DOHH2 (cell line): Measurements from ENCODE around the gene DUSP18.
"Not testable (repeated sequence)": the region's sequence is repeated elsewhere in the genome, so short reads cannot be mapped to it uniquely, and the experiment has no call there.

ENCODE experiments used
- H3F3A ChIP-seq: fragments of 200-600 bp; sonication (generic), shearing (Covaris generic); 2 replicates; pipeline ENCODE4 v1.6.0; 2016; ENCODE audit warnings: antibody characterized with exemption, mild to moderate bottlenecking; ENCODE audit not compliant: control insufficient read depth, insufficient read depth
- H3K27ac ChIP-seq: fragments of 200-600 bp; sonication (generic); 2 replicates; pipeline ENCODE4 v1.5.1; 2014; ENCODE audit warnings: low read depth, mild to moderate bottlenecking, low read length, moderate library complexity
- H3K27me3 ChIP-seq: fragments of 200-600 bp; sonication (generic); 2 replicates; pipeline ENCODE4 v1.6.1; 2014; ENCODE audit warnings: mild to moderate bottlenecking, low read length, mixed read lengths; ENCODE audit not compliant: control insufficient read depth
- H3K36me3 ChIP-seq: fragments of 200-600 bp; sonication (generic); 2 replicates; pipeline ENCODE4 v1.6.1; 2014; ENCODE audit warnings: mild to moderate bottlenecking, low read length, moderate library complexity, mixed read lengths; ENCODE audit not compliant: control insufficient read depth
- H3K4me1 ChIP-seq: fragments of 200-600 bp; sonication (generic); 2 replicates; pipeline ENCODE4 v1.6.1; 2014; ENCODE audit warnings: mild to moderate bottlenecking, low read length, mixed read lengths; ENCODE audit not compliant: control insufficient read depth
- H3K4me2 ChIP-seq: fragments of 200-600 bp; sonication (generic); 2 replicates; pipeline ENCODE4 v1.6.0; 2014; ENCODE audit warnings: mild to moderate bottlenecking, low read length, moderate library complexity
- H3K4me3 ChIP-seq: fragments of 200-600 bp; sonication (generic); 2 replicates; pipeline ENCODE4 v1.5.1; 2014; ENCODE audit warnings: mild to moderate bottlenecking, low read length, mixed read lengths
- H3K79me2 ChIP-seq: fragments of 200-600 bp; sonication (generic); 2 replicates; pipeline ENCODE4 v1.6.1; 2014; ENCODE audit warnings: mild to moderate bottlenecking, low read length, mixed read lengths; ENCODE audit not compliant: control insufficient read depth
- H3K9me2 ChIP-seq: fragments of 200-600 bp; sonication (generic); replicated peaks from 2 replicates; pipeline ENCODE4 v1.6.1; 2014; ENCODE audit warnings: mild to moderate bottlenecking, low read length, mixed read lengths; ENCODE audit not compliant: control insufficient read depth
- H3K9me3 ChIP-seq: fragments of 200-600 bp; sonication (generic); 2 replicates; pipeline ENCODE4 v1.6.1; 2014; ENCODE audit warnings: antibody characterized with exemption, low read length, mixed read lengths; ENCODE audit not compliant: control insufficient read depth, insufficient read depth
- H4K20me1 ChIP-seq: fragments of 200-600 bp; sonication (generic); 2 replicates; pipeline ENCODE4 v1.6.0; 2014; ENCODE audit warnings: low read depth, mild to moderate bottlenecking, antibody characterized with exemption, low read length, moderate library complexity; ENCODE audit not compliant: control insufficient read depth, insufficient read depth
- CTCF ChIP-seq: fragments of 200-600 bp; sonication (generic); IDR thresholded peaks from one replicate; pipeline ENCODE4 v1.5.1; 2014; ENCODE audit warnings: antibody characterized with exemption, mild to moderate bottlenecking, low read depth, low read length; ENCODE audit not compliant: poor library complexity, severe bottlenecking
- EZH2phosphoT487 ChIP-seq: fragments of 200-600 bp; sonication (generic); IDR thresholded peaks from 2 replicates; pipeline ENCODE4 v1.6.1; 2017; ENCODE audit warnings: borderline replicate concordance, mild to moderate bottlenecking, antibody characterized with exemption, low read length, moderate library complexity, mixed read lengths

The DUSP18 gene

GRCh38 chr22:30636226-30637077, 31.2 kb downstream of the DUSP18 start:
- no peaks in the 10 kb centered on the region for H3F3A ChIP-seq
- H3K4me3 ChIP-seq: peak overlapping the region; percentile 81
- no peaks in the 10 kb centered on the region for H4K20me1 ChIP-seq
- H3K27me3 ChIP-seq: no peaks in the 10 kb centered on the region
- no peaks in the 10 kb centered on the region for H3K79me2 ChIP-seq
- H3K9me3 ChIP-seq: no peaks in the 10 kb centered on the region
- H3K4me2 ChIP-seq: peak overlapping the region; percentile 96
- no peak for TF ChIP-seq EZH2phosphoT487
- TF ChIP-seq CTCF: no peak
- no peaks in the 10 kb centered on the region for H3K9me2 ChIP-seq
- H3K27ac ChIP-seq: no peak overlapping the region
- peaks cover 16% of the 10 kb centered on the region for H3K4me1 ChIP-seq
- H3K36me3 ChIP-seq: no peaks in the 10 kb centered on the region

- H3K9me2 ChIP-seq: no peaks in the 10 kb centered on the region
- no peaks in the 10 kb centered on the region for H3K36me3 ChIP-seq
- no peak within 1 kb of the TSS for H3K27ac ChIP-seq
- H4K20me1 ChIP-seq: no peaks in the 10 kb centered on the region
- H3K4me3 ChIP-seq: peak within 1 kb of the TSS; percentile 81
- H3K27me3 ChIP-seq: no peaks in the 10 kb centered on the region
- no peaks in the 10 kb centered on the region for H3K9me3 ChIP-seq
- H3K79me2 ChIP-seq: no peaks in the 10 kb centered on the region
- peak; percentile 25 for TF ChIP-seq CTCF
- no peak for TF ChIP-seq EZH2phosphoT487
- H3F3A ChIP-seq: no peaks in the 10 kb centered on the region
- peak within 1 kb of the TSS; percentile 96 for H3K4me2 ChIP-seq
- peaks cover 16% of the 10 kb centered on the region for H3K4me1 ChIP-seq
Observed at GRCh38 chr22:30635273-30636225, 32.1 kb downstream of the DUSP18 start, which contains the start of gene SLC35E4. TSS of gene SLC35E4 (plus strand) at chr22:30635781. CDS start at chr22:30636451, 670 bp downstream.

- Histone ChIP-seq H3K4me1 (peaks cover 16% of the 10 kb centered on the region), H3K36me3 (no peaks in the 10 kb centered on the region), H3K27ac (no peak overlapping the region), H3K79me2 (no peaks in the 10 kb centered on the region), H3K4me3 (peak overlapping the region; percentile 81), H3K27me3 (no peaks in the 10 kb centered on the region), H4K20me1 (no peaks in the 10 kb centered on the region), H3F3A (no peaks in the 10 kb centered on the region), H3K9me3 (no peaks in the 10 kb centered on the region), H3K4me2 (peak overlapping the region; percentile 96), H3K9me2 (no peaks in the 10 kb centered on the region)
- TF ChIP-seq EZH2phosphoT487: no peak
- peak; percentile 94 for TF ChIP-seq CTCF
Observed at GRCh38 chr22:30634471-30635233, 33.0 kb downstream of the DUSP18 start.

DNA sequence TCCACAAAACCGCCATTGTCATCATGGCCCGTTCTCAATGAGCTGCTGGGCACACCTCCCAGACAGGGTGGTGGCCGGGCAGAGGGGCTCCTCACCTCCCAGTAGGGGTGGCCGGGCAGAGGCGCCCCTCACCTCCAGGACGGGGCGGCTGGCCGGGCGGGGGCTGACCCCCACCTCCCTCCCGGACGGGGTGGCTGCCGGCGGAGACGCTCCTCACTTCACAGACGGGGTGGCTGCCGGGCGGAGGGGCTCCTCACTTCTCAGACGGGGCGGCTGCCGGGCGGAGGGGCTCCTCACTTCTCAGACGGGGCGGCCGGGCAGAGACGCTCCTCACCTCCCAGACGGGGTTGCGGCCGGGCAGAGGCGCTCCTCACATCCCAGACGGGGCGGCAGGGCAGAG, 36.2 kb downstream of the DUSP18 start:
- H4K20me1 ChIP-seq, H3K27ac ChIP-seq, H3K36me3 ChIP-seq, H3K9me2 ChIP-seq, H3K9me3 ChIP-seq, H3F3A ChIP-seq, H3K27me3 ChIP-seq, H3K4me2 ChIP-seq, H3K4me3 ChIP-seq, H3K79me2 ChIP-seq: not testable (repeated sequence)
- H3K4me1 ChIP-seq: peaks cover 16% of the 10 kb centered on the region
